ENCODE data around the gene HOXB9. TPM values are rescaled to one million over a fixed set of nuclear protein-coding genes. Genes with fewer than 3 reads are reported as not detected.

Gene HOXB9
- total RNA-seq, 1 experiment from 2014 or later = 5.1 TPM

GRCh38 chr17:48597778-48598631, 28.2 kb downstream of the HOXB9 start:
- DNase-seq (ENCODE audit: low read depth) = peak; percentile 90

GRCh38 chr17:48597528-48597777, 28.7 kb downstream of the HOXB9 start:
- DNase-seq (ENCODE audit: low read depth) = no peak

GRCh38 chr17:48596735-48597527, 29.2 kb downstream of the HOXB9 start:
- peak; percentile 48 for DNase-seq (ENCODE audit: low read depth)

GRCh38 chr17:48596000-48596734, 30.0 kb downstream of the HOXB9 start:
- DNase-seq (ENCODE audit: low read depth) = no peak

GRCh38 chr17:48595278-48595999, 30.7 kb downstream of the HOXB9 start:
- no peak for DNase-seq (ENCODE audit: low read depth)

- no peak for DNase-seq (ENCODE audit: low read depth)
These were observed 31.4 kb downstream of the HOXB9 start for GRCh38 chr17:48594538-48595277.

GRCh38 chr17:48593840-48594537, 32.2 kb downstream of the HOXB9 start:
- DNase-seq (ENCODE audit: low read depth) = peak; percentile 85

GRCh38 chr17:48593126-48593829, 32.9 kb downstream of the HOXB9 start, which contains the start of gene HOXB5:
Gene HOXB5, minus strand, starts transcription at chr17:48593779. Its CDS starts 97 bp downstream, at chr17:48593682.
- no peak for DNase-seq (ENCODE audit: low read depth)

GRCh38 chr17:48592577-48592976, 33.6 kb downstream of the HOXB9 start:
- DNase-seq (ENCODE audit: low read depth) = no peak

GRCh38 chr17:48592057-48592514, 34.1 kb downstream of the HOXB9 start:
- no peak for DNase-seq (ENCODE audit: low read depth)

GRCh38 chr17:48591255-48592056, 34.7 kb downstream of the HOXB9 start:
- DNase-seq (ENCODE audit: low read depth) = no peak

- DNase-seq (ENCODE audit: low read depth) = no peak
These were observed 35.5 kb downstream of the HOXB9 start for GRCh38 chr17:48590607-48591161.

- no peak for DNase-seq (ENCODE audit: low read depth)
These were observed 36.1 kb downstream of the HOXB9 start, which contains the start of gene HOXB3 for GRCh38 chr17:48589831-48590606. Gene HOXB3, minus strand, starts transcription at chr17:48590241. Its CDS starts 37,767 bp downstream, at chr17:48552474.

- DNase-seq (ENCODE audit: low read depth) = no peak
These were observed 36.9 kb downstream of the HOXB9 start for GRCh38 chr17:48589060-48589830.

GRCh38 chr17:48588528-48588927, 37.6 kb downstream of the HOXB9 start:
- DNase-seq (ENCODE audit: low read depth) = peak; percentile 29

- DNase-seq (ENCODE audit: low read depth) = no peak
These were observed 38.1 kb downstream of the HOXB9 start for GRCh38 chr17:48588074-48588415.

Measured in LHCN-M2 (cell line).